DND-41 (cell line): ENCODE data around the gene PIM1.

Source experiments
- EZH2 ChIP-seq: IDR thresholded peaks from 3 replicates; pipeline ENCODE4 v1.6.1; 2012; ENCODE audit warnings: borderline replicate concordance, low read depth, mild to moderate bottlenecking, moderate library complexity, low read length, inconsistent platforms; ENCODE audit not compliant: severe bottlenecking
- TF ChIP-seq, protein P1 (sequence below): IDR thresholded peaks from 2 replicates; pipeline ENCODE4 v1.5.1; 2012; ENCODE audit warnings: borderline replicate concordance, low read length, moderate library complexity, mild to moderate bottlenecking; ENCODE audit not compliant: poor library complexity, severe bottlenecking; ENCODE audit errors: extremely low read depth

DNA sequence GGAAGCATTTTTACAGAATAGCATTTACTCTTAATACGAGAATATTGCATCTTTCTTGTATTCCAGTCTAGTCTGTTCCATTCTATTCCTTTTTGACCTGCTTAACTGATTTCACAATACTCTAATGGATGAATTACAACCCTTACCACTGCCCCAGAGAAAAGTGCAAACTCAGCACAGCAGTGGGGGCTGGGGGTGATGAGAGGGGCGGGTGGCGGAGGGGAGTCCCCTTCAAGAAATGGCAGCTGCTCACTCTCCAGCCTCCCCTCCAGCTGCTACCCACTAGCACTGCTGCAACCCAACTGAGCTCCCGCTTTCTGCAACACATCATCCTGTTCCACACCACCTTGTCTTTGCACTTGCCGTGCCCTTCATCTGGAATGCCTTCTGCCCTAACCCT lies 30.1 kb downstream of the PIM1 start:
- TF ChIP-seq, protein P1, sequence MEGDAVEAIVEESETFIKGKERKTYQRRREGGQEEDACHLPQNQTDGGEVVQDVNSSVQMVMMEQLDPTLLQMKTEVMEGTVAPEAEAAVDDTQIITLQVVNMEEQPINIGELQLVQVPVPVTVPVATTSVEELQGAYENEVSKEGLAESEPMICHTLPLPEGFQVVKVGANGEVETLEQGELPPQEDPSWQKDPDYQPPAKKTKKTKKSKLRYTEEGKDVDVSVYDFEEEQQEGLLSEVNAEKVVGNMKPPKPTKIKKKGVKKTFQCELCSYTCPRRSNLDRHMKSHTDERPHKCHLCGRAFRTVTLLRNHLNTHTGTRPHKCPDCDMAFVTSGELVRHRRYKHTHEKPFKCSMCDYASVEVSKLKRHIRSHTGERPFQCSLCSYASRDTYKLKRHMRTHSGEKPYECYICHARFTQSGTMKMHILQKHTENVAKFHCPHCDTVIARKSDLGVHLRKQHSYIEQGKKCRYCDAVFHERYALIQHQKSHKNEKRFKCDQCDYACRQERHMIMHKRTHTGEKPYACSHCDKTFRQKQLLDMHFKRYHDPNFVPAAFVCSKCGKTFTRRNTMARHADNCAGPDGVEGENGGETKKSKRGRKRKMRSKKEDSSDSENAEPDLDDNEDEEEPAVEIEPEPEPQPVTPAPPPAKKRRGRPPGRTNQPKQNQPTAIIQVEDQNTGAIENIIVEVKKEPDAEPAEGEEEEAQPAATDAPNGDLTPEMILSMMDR, result no peak
- TF ChIP-seq EZH2, result no peak
